Adrenal gland (tissue), 5 donors: Measurements from ENCODE around the gene CARD19.

ENCODE experiments used
- POLR2A ChIP-seq, 2 donors: fragments of 450-650 bp; IDR thresholded peaks; one replicate each; pipeline ENCODE4 v1.6.1; 2017; ENCODE audit warnings: antibody characterized with exemption in 2 of 2, mild to moderate bottlenecking in 2 of 2, moderate library complexity in 1 of 2
- TF ChIP-seq, protein P1 (sequence below), 6 experiments: fragments of 450-650 bp in 4 of 6; fragments of 200-600 bp in 2 of 6; sonication (generic) in 1 of 6; IDR thresholded peaks; 1 replicate in 5 of 6; 2 replicates in 1 of 6; pipeline versions ENCODE4 v1.5.1 to v1.8.0; 2016 to 2021; ENCODE audit warnings: antibody characterized with exemption in 6 of 6, mild to moderate bottlenecking in 2 of 6, moderate library complexity in 1 of 6
- donor health status: DM: no; HTN: no; CAD: no.

GRCh38 chr9:93065135-93065720, 30.8 kb upstream of the CARD19 start:
- TF ChIP-seq, protein P1, sequence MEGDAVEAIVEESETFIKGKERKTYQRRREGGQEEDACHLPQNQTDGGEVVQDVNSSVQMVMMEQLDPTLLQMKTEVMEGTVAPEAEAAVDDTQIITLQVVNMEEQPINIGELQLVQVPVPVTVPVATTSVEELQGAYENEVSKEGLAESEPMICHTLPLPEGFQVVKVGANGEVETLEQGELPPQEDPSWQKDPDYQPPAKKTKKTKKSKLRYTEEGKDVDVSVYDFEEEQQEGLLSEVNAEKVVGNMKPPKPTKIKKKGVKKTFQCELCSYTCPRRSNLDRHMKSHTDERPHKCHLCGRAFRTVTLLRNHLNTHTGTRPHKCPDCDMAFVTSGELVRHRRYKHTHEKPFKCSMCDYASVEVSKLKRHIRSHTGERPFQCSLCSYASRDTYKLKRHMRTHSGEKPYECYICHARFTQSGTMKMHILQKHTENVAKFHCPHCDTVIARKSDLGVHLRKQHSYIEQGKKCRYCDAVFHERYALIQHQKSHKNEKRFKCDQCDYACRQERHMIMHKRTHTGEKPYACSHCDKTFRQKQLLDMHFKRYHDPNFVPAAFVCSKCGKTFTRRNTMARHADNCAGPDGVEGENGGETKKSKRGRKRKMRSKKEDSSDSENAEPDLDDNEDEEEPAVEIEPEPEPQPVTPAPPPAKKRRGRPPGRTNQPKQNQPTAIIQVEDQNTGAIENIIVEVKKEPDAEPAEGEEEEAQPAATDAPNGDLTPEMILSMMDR (IDR thresholded peaks at IDR 0.05) = no peak
- TF ChIP-seq POLR2A (IDR thresholded peaks at IDR 0.05) = no peak
